Stimulated activated CD8-positive, alpha-beta memory T cell treated with anti-CD3 and anti-CD28 coated beads, Interleukin-4, amount 100 ng/mL, for 48 hours (primary cell): ENCODE results near the gene ADCY10.
"Not testable (repeated sequence)": the region's sequence is repeated elsewhere in the genome, so short reads cannot be mapped to it uniquely, and the experiment has no call there.

Experiments used
- DNase-seq: peaks from one replicate; pipeline ENCODE4 v3.0.0-alpha.2; 2020

The ADCY10 gene

DNA sequence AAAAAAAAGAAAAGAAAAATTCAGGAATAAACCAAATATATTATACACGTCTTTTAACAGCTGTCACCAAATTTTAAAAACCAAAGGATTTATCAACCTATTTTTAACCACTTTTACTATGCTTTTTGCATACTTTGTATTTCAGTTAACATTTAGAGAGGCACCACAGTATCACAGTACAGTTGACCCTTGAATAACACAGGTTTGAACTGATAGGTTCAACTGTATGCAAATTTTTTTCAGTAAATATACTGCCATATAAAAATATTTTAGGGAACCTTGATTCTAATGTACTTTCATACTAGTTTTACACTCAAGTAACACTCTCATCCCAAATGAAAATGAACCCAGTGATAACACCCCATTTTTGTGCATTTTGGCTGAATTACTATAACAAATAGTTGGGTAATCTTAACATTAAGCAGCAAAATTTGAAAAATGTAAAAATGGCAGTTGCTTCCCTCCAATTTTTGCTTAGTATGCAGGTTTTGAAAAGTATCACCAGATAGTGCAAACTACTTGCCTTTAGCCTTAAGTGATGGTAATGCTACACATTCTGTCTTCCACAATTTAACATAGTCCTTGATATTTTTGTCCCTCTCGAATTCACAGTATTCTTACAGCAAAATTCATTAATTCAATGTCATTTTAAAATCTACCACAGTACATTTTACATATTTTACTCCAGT, 10.8 kb upstream of the ADCY10 start:
- DNase-seq, result no peak

DNA sequence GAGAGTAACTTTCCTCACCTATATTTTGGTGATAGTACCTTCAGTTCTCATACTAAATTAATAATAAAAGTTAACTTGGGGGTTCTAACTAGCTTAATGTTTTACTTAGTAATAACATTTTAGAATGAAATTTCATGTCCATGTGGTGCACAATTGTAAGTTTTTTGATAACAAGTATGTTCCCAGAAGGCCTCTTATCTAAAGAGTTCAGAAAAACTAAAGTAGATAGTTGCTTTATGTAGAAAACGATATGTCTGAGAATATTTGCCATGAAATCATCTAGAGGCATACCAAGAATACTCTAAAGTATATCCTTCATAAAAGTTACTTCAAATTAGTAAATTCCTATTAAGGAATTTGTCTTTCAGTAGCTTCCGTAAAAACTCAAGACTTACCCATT, 10.2 kb upstream of the ADCY10 start:
- no peak for DNase-seq

DNA sequence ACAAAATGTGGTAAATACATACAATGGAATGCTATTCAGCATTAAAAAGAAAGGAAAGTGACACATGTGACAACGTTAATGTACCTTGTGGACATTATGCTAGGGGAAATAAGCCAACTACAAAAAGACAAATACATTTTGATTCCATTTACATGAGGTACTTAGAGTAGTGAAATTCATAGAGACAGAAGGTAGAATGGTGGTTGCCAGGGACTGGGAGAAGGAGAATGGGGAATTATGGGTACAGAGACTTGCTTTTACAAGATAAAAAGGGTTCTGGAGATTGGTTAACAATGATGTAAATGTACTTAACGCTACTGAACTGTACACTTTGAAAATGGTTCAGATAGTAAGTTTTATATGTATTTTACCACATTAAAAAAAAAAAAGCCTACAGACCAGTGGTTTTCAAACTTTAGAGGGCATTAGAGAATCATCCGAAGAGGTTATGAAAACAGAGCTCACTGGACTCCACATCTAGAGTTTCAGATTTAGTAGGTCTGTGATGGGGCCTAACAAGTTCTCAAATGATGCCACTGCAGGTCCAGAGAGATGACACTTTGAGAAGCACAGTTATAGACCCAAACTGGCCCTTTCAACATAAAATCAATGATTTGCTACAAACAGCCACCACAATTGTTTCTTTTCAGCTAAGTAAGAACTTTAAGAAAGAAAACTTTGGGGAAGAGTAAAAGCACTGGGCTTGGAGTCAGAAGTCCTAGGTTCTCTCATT, 9.6 kb upstream of the ADCY10 start:
- no peak for DNase-seq

DNA sequence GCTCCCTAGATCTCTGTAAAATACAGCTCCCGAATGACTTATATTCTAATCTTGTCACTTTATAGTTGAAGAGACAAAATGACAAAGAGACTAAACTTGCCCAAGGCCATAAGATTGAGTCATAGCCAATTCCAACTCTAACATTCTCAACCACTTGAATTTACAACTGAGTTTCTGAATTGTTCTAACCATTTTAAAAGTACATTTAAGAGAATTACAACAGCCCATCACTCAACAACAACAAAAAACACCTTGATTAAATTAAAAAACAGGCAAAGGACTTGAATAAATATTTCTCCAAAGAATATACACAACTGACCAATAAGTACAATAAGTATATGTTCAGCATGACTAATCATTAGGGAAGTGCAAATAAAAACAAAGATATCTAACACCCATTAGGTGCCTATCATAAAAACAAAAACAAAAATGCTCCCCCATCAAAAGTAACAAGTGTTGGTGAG, 8.7 kb upstream of the ADCY10 start:
- DNase-seq, result no peak

DNA sequence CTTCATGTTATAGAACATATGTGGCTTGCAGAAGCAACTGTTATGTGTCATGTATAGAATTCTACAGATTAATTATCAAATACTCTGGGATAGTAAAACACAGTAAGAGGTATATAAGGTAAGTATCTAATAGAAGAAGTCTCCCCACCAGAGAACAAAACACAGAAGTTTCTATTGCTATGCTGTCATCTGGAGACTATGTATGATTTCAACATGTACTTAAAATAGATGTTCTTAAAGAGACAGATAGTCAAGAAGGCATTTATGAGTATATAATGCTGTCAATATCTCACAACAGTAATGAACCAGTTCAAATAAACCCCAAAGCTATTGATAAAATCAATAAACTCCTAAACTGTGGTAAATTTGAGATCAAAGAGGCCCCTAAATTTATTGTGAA, 8.1 kb upstream of the ADCY10 start:
- DNase-seq, result no peak

DNA sequence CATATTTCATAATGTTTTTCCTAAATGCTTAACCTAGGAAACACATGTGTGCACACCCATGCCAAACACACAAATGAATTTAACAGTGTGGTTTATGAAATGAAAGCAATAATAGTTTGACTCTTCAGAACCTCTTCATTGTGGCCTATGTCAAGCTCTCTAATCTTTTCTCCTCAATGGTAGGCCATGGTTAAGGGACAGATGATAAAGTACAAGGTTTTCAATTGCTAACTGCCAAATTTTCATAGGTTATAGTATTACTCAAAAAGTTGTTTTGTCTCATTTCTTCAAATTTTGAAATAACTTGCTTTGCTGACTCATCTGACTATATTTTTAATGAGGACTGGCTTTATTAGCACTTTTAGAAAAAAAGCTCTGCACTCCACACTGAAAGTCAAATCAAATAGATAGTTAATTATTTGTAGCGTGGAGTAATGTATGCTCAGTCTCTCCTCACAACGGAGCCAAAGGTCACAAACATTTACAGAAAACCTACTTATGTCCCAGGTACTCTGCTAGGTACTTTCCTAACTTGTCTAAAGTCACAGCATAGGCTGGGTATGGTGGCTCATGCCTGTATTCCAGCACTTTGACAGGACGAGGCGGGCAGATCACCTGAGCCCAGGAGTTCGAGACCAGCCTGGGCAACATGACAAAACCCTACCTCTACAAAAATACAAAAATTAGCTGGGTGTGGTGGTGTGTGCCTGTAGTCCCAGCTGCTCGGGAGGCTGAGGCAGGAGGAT, 3.0 kb upstream of the ADCY10 start:
- DNase-seq, result no peak

DNA sequence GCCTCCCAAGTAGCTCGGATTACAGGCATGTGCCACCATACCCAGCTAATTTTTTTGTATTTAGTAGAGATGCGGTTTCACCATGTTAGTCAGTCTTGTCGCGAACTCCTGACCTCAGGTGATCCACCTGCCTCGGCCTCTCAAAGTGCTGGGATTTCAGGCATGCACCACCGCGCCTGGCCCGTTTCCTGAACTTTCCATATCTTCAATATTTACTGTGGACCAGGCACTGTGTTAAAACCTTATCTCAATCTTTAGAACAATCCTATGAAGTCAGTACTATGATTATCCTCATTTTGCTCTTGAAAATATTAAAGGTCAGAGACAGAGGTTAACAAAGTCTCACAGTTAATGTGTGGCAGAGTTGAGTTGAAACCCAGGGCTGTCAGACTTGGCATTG, 1.6 kb upstream of the ADCY10 start:
- DNase-seq, result no peak

DNA sequence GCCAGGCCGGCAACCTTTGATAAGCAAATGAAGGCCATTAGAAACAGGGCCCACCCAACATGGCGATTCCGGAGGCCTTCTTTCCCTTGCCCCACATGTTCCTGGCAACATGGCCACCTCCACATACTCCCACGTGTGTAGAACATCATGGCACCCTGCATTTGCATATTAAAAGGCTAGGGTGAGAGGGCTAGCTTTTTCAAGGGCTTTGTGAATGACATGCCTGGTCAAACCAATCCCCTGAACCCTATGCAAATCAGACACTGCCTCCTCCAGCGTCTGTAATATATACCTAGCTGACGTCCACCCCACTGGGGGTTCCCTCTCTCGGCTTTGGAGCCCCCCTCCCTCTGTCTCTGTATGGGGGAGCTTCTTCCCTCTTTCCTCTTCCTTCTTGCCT, 1.6 kb downstream of the ADCY10 start:
- no peak for DNase-seq

DNA sequence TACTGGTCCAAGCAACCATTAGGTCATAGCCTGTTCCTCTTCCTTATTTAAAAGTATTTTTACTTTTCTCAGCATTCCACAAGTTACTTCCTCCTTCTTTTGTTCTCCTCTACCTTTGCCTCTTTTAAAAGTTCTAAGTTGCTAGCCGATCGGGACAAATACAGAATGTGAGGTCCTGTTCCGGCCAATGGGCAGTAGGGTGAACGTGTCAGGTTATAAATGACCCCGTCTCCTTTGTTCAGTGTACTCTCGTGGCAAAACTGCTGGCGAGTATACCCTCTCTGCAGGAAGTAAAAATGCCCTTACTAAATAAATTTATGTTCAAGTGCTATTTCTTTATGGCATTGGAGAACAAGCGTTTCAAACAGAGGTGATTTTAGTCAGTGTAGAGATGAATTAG, 2.5 kb downstream of the ADCY10 start:
- DNase-seq, result no peak

DNA sequence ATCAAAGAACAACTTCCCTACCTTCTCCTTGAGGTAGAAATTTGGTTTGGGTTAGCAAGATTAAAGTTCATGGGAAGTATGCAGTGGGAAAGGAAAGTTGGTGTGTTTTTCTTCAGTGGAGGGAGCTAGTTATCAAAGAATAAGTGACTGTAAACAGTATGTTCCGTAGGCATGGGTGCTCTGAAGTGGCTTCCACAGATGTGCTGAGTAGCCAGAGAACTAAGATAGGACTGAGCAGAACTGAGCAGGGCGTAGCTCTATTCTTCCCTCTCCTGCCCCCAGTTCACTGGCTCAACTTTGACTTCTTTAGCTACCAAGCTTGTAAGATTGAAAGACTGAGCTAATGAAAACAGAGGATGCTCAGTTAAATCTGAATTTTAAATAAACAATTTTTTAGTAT, 3.4 kb downstream of the ADCY10 start:
- DNase-seq, result no peak

DNA sequence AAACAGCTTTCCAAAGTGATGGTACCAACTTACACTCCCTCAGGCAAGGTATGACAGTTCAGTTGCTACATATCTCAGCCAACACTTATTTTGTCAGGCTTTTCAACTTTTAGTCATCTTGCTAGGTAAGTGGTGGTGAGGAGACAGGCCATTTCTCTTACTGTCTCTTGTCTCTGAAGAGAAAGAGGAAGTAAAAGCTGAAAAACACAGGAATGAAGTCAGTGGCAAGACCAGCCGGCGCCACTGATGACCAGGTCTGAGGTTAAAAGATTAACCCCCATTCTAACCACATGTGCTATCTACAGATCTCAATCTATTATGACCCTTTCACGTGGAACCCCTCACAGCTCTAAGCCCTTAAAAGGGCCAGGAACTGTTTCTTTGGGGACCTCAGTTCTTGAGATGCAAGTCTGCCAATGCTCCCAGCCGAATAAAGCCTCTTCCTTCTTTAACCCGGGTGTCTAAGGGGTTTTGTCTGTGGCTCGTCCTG, 4.2 kb downstream of the ADCY10 start:
- DNase-seq, result no peak

DNA sequence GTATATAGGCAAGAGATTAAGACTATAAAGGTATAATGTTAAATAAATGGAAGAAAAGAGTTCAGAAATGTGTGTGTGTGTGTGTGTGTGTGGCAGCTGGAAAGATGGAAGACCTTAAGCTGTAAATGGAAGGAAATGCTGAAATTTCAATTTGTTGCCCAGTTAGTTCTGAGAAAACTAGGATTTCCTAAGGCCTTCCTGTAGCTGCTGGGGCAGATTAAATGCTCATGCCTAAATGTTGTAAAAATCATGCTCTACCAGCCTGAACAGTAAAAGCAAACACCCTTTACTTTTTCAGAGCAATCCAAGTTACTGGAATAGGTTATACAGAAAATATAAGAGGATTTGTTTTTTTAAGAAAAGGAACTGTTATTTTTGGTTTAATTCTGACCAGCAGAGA, 8.3 kb downstream of the ADCY10 start:
- DNase-seq, result no peak

DNA sequence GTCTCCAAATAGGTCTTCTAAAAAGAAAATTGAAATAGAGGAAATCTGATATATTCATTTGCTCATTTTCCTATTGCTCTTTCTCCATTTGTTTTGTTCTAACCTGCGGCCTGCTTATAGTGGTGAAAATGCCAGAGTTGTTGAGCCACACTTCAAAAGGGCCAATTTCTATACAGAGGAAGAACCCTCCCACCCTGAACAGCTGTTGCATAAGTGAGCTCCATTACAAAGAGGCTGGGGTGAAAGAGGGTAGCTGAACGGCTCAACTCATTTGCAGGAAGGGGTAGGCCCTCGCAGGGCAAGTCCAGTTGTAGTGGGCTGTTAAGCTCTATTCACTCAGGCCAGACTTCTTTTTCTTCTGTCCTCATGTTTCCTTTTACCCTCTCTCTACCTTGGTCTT, 8.8 kb downstream of the ADCY10 start:
- no peak for DNase-seq

DNA sequence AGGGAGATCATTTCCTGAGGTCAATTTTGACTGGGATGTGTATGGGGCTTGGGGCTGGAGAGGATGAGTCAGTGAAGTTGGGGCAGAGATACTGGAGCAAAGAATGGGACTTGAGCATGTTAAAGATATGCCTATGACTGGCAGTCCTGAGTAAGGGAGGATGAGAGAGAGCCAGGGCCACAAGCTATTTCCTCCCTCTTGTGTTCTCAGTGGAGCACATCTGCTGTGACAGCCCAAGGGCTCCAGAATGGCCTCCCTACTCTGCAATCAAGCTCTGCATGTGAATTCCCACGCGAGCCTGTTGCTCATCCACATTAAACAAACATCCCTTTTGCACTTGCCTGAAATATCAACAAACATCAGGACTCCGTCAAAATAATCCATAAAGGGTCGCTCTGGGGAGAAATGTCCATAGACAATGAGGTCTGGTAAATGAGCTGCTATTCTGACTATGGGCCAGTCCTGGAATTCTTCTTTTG, 9.2 kb downstream of the ADCY10 start:
- no peak for DNase-seq

DNA sequence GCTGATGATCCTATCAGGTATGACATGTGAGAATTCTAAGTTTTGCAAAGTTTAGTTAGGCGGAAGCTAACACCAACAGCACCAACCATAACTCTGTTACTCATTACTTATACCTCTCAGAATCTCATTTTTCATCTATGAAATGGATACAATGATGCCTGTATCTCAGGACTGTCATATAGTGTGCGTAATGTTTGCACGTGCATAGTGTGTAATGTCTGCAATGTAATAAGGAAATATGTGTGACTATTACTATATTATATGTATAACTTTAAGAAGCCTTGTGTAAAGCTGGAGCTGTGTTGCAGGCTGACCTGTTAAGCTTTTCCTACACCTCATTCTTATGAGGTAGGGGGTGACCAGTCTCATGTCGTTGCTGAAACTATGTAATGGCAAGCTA, 13.0 kb downstream of the ADCY10 start:
- DNase-seq, result no peak

DNA sequence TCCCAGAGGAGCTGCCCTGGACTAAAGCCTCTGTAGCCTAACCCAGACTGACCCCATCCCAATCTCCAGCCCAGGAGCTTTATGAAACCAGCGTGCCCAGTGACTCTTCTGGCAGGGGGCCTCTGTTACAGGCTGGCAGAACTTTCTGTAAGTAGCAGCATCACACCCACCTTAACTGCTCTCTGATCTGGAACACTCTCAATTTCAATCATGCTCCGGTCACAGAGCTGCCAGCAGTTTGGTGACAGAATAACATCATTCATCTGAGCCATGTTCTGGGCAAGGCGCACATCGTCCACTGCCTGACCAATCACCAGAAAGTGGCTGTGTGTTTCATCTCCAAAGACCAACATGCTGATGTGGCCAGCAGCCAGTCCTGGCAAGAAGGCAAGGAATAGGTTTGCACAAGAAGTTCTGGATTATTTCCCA, 14.7 kb downstream of the ADCY10 start:
- DNase-seq, result no peak

DNA sequence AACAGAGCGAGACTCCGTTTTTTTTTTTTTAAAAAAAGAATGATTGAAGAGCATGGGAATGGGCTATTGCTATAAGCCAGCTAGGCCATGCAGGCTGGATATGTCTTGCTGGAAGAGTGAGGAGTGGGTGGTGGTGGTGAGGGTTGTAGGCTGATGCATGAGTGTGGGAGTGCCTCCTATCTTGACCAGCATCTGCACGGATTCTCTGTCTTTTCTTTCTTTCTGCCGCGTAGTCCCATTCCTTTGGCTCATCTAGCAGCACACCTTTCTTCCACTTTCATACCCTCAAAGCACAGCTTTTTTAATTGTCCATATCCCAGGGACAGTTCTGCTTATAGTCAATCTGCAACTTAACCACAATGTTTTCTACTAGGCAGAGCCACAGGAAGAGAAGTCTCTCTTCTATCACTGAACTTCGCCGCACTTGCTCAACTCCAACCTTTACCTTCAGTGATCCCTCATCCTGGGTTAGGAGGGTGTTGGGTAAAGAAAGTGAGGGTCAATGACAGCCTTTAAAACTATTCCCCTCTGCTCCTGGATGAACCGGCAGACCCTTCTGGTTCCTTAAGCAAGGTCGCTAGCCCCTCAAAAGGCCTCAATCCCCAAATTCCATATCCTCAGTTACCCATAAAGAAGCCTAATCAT, 15.2 kb downstream of the ADCY10 start:
- DNase-seq, result no peak

DNA sequence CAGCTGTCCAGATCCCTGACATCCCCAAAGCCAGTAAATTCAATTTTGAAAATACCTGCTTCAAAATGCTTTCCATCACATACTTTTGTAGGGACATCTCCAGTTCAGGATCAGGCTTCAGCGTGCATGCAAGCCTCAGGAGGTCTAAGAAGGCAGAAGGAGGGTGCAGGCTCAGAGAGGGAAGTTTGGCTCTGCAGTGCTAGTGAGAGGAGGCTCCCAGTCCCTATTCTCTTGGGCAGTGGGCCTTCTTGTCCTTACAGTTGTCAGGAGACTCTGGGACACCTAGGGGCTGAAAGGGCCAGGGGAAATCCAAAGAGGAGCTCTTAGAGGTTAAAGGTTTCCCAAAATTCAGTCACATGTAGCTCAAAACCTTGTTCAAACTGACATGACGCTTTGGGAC, 20.1 kb downstream of the ADCY10 start:
- no peak for DNase-seq

DNA sequence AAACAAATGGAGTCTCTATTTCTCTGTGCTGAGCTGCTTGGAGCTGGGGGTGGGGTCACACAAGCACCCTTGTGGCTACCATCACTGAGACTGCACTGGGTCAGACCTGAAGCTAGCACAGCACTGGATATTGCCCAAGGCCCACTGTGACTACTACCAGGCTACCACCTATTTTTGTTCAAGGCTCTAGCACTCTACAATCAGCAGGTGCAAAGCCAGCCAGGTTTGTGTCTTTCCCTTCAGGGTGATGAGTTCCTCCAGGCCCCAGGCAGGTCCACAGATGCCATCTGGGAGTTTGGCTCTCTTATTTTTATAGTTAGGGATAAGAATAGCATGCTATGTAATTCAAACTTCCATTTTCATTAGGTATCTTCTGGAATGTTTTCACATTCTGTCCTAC, 23.5 kb downstream of the ADCY10 start:
- no peak for DNase-seq

DNA sequence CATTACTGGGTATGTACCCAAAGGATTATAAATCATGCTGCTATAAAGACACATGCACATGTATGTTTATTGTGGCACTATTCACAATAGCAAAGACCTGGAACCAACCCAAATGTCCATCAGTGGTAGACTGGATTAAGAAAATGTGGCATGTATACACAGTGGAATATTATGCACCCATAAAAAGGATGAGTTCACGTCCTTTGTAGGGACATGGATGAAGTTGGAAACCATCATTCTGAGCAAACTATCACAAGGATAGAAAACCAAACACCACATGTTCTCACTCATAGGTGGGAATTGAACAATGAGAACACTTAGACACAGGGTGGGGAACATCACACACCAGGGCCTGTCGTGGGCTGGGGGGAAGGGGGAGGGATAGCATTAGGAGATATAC, 26.7 kb downstream of the ADCY10 start:
- DNase-seq, result not testable (repeated sequence)

DNA sequence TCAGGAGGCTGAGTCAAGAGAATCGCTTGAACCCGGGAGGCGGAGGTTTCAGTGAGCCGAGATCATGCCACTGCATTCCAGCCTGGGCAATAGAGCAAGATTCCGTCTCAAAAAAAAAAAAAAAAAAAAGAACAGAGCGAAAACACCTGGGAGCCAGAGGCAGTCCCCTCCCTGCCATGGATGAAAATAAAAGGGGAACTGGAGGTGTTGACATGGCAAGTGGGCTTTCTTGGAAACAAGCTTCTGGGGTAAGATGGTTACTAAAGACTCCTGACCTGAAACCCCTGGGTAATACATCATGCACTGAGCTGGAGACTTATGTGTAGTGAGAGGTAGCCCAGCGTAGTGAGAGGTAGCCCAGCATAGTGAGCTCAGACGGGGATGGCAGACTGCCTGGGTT, 31.6 kb downstream of the ADCY10 start:
- no peak for DNase-seq

DNA sequence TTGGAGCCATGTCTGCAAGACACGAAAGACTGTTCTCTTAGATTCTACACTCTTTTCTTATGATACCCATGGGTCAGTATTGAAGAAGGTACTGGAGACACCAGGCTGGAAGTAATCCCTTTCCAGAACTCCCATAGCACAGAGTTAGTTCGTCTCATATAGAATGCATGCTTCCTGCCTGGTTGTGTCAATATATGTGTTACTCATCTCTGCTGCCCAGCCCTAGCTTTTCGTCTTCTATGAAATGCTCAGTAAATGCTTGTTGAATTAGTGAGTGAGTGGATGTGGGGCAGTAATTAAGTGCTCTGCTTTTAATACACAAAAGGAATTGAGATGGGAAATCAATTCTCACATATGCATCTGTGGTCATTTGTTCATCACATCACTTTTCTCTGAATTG, 32.1 kb downstream of the ADCY10 start:
- DNase-seq, result no peak

DNA sequence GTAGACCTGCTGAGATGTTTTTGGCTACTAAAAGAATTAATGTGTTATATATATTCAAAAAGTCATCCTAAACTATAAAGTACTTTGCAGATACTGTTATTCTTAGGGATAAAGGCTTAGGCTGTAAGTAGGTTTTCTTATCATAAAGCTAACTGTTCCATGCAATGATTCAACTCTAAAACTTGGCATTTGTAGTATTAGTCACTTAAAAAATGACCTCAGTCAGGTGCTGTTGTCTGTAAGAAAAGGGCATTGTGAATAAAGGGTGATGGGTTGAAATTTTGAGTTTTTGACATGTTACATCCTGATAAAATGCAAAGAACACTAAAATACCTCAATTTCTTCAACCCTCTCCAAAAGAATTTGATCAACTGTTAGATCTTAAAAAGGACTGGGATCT, 32.9 kb downstream of the ADCY10 start:
- DNase-seq, result no peak
